BE2C (cell line): ENCODE data around the gene BRSK2. TPM values are rescaled to one million over a fixed set of nuclear protein-coding genes. Genes with fewer than 3 reads are reported as not detected.
A peak's percentile ranks its signal among the peaks of the same experiment; 100 is the strongest.
"Not testable (repeated sequence)": the region's sequence is repeated elsewhere in the genome, so short reads cannot be mapped to it uniquely, and the experiment has no call there.

Source experiments
- DNase-seq: peaks from one replicate; pipeline ENCODE4 v3.0.0-alpha.2; 2020
- H3K27me3 ChIP-seq: fragments of 250-450 bp; sonication (Bioruptor Pico); 2 replicates; pipeline ENCODE4 v1.5.1; 2020; ENCODE audit warnings: mild to moderate bottlenecking
- H3K36me3 ChIP-seq: fragments of 250-450 bp; sonication (Bioruptor Pico); 2 replicates; pipeline ENCODE4 v1.5.1; 2020; ENCODE audit warnings: mild to moderate bottlenecking
- H3K4me1 ChIP-seq: fragments of 250-450 bp; sonication (Bioruptor Pico); 2 replicates; pipeline ENCODE4 v1.5.1; 2020
- H3K4me3 ChIP-seq: 2 replicates; pipeline ENCODE4 v1.5.1; 2011; ENCODE audit warnings: low read depth, low read length
- H3K9me3 ChIP-seq: fragments of 250-450 bp; sonication (Bioruptor Pico); 2 replicates; pipeline ENCODE4 v1.5.1; 2020
- polyA plus RNA-seq: library from polyadenylated mRNA; unstranded; fragments of >200 nt; gene quantifications from one replicate; pipeline ENCODE4 v1.2.1, GENCODE V29; 2012; ENCODE audit warnings: low read depth, missing spikeins; ENCODE audit not compliant: insufficient read length, insufficient read depth
- TF ChIP-seq, protein P1 (sequence below): IDR thresholded peaks from 2 replicates; pipeline ENCODE4 v1.5.1; 2012; ENCODE audit warnings: mild to moderate bottlenecking, low read depth, low read length

The BRSK2 gene
- 21.6 TPM for polyA plus RNA-seq

DNA sequence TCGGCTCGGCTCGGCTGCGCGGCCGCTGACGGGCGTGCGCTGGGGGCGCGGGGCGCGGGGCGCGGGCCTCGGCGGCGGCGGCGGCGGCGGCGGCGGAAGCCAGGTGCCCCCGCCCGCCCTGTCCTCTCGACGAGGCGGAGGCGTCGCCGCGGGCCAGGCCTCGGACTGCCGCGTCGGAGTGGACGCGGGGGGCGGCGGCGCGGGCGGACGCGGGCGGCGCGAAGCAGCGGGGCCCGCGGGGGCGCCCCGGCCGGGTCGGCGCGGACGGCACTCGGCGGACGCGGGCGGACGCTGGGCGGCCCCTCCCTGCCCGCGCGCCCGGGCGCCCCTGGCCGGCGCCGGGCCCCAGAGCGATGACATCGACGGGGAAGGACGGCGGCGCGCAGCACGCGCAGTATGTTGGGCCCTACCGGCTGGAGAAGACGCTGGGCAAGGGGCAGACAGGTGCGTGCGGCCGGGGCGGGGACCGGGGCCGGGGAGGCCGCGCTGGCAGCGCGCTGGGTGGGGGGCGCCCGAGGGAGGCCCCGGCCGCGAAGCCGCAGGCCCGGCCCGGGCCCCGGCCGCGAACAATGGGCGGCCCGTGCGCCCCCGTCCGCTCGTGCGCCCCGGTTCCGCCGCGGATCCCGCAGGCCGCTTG, at the start of gene BRSK2:
TSS of gene BRSK2 (plus strand) at position 3 of the 637 bp plus-strand sequence. CDS start at position 354, 351 bp downstream.
- Histone ChIP-seq H3K4me1 (no peaks in the 10 kb centered on the region), H3K36me3 (no peaks in the 10 kb centered on the region), H3K9me3 (no peaks in the 10 kb centered on the region), H3K4me3 (peak within 1 kb of the TSS; percentile 47), H3K27me3 (peaks cover 27% of the 10 kb centered on the region)
- no peak for DNase-seq
- TF ChIP-seq, protein P1, sequence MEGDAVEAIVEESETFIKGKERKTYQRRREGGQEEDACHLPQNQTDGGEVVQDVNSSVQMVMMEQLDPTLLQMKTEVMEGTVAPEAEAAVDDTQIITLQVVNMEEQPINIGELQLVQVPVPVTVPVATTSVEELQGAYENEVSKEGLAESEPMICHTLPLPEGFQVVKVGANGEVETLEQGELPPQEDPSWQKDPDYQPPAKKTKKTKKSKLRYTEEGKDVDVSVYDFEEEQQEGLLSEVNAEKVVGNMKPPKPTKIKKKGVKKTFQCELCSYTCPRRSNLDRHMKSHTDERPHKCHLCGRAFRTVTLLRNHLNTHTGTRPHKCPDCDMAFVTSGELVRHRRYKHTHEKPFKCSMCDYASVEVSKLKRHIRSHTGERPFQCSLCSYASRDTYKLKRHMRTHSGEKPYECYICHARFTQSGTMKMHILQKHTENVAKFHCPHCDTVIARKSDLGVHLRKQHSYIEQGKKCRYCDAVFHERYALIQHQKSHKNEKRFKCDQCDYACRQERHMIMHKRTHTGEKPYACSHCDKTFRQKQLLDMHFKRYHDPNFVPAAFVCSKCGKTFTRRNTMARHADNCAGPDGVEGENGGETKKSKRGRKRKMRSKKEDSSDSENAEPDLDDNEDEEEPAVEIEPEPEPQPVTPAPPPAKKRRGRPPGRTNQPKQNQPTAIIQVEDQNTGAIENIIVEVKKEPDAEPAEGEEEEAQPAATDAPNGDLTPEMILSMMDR: no peak

DNA sequence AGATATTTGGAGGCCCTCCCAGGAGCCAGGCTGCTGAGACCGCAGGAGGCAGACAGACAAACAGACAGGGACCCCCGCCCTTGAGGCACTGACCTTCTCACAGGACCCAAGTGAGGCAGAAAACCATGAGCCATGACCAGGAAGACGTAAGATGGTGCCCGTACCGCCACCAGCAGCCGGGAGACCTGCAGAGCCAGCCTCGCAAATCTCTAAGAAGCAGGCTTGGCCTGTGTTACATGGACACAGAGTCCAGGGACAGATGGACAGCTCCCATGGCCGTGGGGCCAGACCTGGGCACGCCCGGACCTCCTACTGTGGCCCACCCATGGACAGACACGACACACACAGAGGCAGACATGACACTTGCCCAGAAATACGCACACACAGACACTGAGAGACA, 49.6 kb upstream of the BRSK2 start:
- TF ChIP-seq, protein P1: no peak
- no peaks in the 10 kb centered on the region for H3K4me1 ChIP-seq
- H3K9me3 ChIP-seq: no peaks in the 10 kb centered on the region
- no peak for DNase-seq
- no peak overlapping the region for H3K4me3 ChIP-seq
- H3K27me3 ChIP-seq: no peaks in the 10 kb centered on the region
- no peaks in the 10 kb centered on the region for H3K36me3 ChIP-seq

DNA sequence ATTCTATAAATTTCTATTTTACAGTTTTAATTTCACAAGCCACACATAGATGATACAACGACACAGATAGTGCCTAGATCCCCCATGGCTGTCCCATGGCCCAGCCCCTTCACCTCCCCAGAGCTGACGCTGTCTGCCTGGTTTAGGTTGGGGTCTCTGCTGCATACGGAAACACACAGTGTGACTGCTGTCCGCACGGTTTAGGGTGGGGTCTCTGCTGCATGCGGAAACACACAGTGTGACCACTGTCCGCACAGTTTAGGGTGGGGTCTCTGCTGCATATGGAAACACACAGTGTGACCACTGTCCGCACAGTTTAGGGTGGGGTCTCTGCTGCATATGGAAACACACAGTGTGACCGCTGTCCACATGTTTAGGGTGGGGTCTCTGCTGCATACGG, 48.5 kb upstream of the BRSK2 start:
- H3K36me3 ChIP-seq, H3K4me3 ChIP-seq, H3K9me3 ChIP-seq, DNase-seq, H3K4me1 ChIP-seq, H3K27me3 ChIP-seq: not testable (repeated sequence)

DNA sequence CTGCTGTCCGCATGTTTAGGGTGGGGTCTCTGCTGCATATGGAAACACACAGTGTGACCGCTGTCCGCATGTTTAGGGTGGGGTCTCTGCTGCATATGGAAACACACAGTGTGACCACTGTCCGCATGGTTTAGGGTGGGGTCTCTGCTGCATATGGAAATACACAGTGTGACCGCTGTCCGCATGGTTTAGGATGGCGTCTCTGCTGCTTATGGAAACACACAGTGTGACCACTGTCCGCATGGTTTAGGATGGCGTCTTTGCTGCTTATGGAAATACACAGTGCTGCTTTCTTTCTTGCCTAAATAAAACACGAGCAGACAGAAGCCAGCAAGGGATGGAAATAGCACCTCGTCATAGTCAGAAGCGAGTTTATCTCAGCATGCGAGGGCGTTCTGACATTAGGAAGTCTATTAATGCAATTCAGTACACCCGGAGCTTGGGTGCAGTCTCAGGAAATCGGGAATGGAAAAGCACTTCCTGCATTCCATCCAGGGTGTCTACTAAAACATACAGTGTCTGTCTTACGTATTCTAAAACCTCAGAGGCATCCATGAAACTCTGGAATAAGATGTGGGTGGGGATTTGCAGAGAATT, 47.7 kb upstream of the BRSK2 start:
- H3K27me3 ChIP-seq: no peaks in the 10 kb centered on the region
- no peak overlapping the region for H3K4me3 ChIP-seq
- no peaks in the 10 kb centered on the region for H3K9me3 ChIP-seq
- DNase-seq: no peak
- no peaks in the 10 kb centered on the region for H3K36me3 ChIP-seq
- TF ChIP-seq, protein P1: no peak
- H3K4me1 ChIP-seq: no peaks in the 10 kb centered on the region

DNA sequence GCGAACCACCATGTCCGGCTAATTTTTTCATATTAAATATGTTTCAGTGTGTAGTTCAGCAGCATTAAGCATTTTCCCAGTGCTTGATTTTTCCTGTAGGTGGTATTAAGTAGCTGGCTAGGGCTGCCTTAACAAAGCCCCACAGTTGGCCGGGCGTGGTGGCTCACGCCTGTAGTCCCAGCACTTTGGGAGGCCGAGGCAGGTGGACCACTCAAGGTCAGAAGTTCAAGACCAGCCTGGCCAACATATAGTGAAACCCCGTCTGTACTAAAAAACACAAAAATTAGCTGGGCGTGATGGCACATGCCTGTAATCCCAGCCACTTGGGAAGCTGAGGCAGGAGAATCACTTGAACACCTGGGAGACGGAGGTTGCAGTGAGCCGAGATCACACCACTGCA, 46.8 kb upstream of the BRSK2 start:
- no peaks in the 10 kb centered on the region for H3K27me3 ChIP-seq
- H3K9me3 ChIP-seq: no peaks in the 10 kb centered on the region
- no peak for DNase-seq
- H3K4me3 ChIP-seq: no peak overlapping the region
- TF ChIP-seq, protein P1: no peak
- no peaks in the 10 kb centered on the region for H3K36me3 ChIP-seq
- H3K4me1 ChIP-seq: no peaks in the 10 kb centered on the region

DNA sequence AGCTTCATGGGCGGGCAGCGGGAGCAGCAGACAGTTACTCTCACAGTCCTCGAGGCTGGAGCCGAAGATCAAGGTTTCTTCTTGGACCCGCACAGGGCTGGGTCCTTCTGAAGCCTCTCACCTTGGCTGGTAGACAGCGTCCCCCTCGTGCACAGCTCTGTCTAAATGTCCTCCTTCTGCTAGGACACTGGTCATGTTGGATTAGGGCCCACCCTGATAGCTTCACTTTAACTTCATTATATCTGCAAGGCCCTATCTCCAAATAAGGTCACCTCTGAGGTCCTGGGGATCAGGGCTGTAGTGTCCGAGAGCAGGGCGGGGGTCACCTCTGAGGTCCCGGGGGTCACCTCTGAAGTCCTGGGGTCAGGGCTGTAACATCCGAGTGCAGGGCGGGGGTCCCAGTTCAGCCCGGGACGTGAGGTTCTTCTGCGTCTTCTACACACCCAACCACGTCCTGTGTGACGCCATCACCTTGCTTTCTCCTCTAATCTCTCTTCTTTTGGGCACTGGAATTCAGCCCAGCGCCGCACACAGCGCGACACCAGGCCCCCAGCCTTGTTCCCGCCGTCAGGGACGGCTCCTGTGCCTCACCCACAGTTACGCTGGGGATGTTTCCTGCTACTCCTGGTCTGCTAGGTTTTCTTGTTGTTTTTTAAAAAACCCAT, 46.2 kb upstream of the BRSK2 start:
- Histone ChIP-seq H3K4me1 (no peaks in the 10 kb centered on the region), H3K9me3 (no peaks in the 10 kb centered on the region), H3K36me3 (no peaks in the 10 kb centered on the region), H3K27me3 (no peaks in the 10 kb centered on the region), H3K4me3 (no peak overlapping the region)
- no peak for DNase-seq
- TF ChIP-seq, protein P1: no peak
